GM18511 (cell line): Measurements from ENCODE around the gene CHD9.
"Not testable (repeated sequence)": the region's sequence is repeated elsewhere in the genome, so short reads cannot be mapped to it uniquely, and the experiment has no call there.

Source experiments
- ATAC-seq: cut with Tn5 transposase; IDR thresholded peaks from one replicate; pipeline ENCODE4 v1.9.1; 2021; ENCODE audit warnings: mild to moderate bottlenecking, moderate library complexity; ENCODE audit not compliant: unreplicated experiment

Gene CHD9

GRCh38 chr16:53176434-53176833 lies 121.6 kb downstream of the CHD9 start:
- ATAC-seq, result no peak

DNA sequence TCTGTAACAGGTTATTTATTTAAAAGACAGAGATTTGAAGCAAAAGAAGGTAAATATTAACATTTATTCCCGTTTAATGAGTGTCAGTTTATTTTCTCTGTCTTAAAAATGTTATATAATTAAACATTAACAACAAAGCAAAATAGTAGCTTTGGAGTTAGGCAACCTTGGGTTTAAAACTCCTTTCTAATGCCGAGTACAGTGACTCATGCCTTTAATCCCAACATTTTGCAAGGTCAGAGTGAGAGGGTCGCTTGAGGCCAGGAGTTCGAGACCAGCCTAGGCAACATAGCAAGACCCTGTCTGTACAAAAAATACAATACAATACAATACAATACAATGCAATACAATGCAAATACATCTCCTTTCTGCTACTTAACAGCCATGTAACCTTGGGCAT lies 128.7 kb downstream of the CHD9 start:
- ATAC-seq, result no peak

- not testable (repeated sequence) for ATAC-seq
These were observed 130.9 kb downstream of the CHD9 start for GRCh38 chr16:53185741-53186140.

DNA sequence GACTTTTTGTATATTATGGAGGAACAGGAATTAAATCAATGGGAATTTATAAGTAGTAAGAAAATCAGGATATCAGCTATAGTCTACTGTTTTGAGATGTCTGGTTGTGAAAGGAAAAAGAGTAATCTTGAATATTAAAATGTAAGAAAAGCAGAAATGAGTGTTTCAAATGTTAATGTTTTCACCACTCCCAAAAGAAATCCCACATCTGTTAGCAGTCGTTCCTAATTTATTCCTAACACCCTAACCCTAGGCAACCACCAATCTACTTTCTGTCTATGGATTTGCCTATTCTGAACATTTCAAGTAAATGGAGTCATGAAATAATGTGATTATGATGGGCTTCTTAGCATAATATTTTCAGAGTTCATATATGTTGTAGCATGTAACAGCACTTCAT lies 133.0 kb downstream of the CHD9 start:
- ATAC-seq, result no peak

- ATAC-seq, result no peak
These were observed 136.6 kb downstream of the CHD9 start for GRCh38 chr16:53191413-53191812.

DNA sequence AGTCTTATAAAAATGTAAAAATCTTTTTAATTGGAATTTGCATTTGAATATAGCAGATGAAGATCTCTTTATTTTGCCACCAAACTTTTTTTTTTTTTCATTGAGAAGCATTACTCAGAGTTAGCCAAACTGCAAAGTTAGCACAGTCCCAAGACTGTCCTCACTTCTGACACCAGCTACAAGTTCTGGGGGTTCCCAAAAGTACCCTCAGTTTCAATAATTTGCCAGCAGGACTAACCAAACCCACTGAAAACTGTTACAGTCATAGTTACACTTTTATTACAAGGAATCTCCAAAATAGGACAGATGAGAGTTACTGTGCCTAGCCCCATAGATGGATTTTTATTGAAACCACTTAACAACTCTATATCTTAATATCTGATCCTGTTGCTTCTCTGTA lies 144.1 kb downstream of the CHD9 start:
- no peak for ATAC-seq

DNA sequence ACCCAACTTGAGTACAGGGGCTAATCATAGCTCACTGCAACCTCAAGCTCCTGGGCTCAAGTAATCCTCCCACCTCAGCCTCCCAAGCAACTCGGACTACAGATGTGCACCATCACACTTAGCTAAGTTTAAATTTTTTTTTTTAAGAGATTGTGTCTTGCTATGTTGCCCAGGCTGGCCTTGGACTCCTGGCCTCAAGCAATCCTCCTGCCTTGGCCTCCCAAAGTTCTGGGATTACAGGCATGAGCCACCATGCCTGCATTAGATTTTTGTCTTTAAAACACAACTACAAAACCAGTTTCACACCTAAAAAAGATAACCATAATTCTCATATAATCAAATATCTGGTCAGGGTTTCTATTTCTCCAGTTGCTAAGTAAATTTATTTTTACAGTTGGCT lies 147.1 kb downstream of the CHD9 start:
- no peak for ATAC-seq

- ATAC-seq, result no peak
These were observed 147.6 kb downstream of the CHD9 start for GRCh38 chr16:53202398-53202797.

GRCh38 chr16:53207810-53208752 lies 153.3 kb downstream of the CHD9 start:
- ATAC-seq, result peak; percentile 90

- no peak for ATAC-seq
These were observed 154.6 kb downstream of the CHD9 start for GRCh38 chr16:53209429-53209828.

DNA sequence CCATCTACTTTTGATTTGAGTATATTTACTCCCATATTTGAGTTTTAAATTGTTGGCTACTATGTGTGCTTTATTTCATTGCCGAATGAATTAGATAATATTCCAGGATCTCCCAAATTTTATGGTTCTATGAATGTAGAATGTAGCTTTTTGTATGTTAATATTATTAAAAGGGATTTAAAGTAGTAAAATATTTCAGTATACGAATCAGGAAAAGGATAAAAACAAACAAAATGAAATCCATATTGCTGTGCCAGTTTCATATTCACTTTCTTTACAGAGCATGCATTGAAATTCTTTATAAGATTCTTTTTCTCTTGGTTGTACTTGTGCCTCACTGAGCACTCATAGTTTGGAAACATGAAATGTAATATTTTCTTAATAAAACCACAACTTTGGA lies 155.1 kb downstream of the CHD9 start:
- ATAC-seq, result no peak

- ATAC-seq, result no peak
These were observed 156.5 kb downstream of the CHD9 start for GRCh38 chr16:53211253-53211652.

GRCh38 chr16:53212893-53213223 lies 158.1 kb downstream of the CHD9 start:
- ATAC-seq, result no peak

- no peak for ATAC-seq
These were observed 158.8 kb downstream of the CHD9 start for GRCh38 chr16:53213542-53213941.

DNA sequence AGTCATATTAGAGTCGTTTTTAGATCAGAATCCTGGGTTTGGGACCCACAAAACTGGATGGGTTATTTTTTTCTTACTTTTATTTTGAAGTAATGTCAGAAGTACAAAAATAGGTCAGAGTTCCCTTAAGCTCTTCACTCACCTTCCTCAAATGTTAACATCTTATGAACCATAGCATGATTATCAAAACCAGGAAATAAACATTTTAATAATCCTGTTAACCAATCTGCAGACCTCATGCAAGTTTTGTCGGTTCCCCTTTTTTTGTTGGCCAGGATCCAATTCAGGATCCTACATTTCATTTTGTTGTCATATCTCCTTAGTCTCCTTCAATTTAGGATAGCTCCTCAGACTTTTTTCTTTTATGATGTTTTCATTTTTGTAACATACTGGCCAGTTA lies 162.0 kb downstream of the CHD9 start:
- ATAC-seq, result no peak

DNA sequence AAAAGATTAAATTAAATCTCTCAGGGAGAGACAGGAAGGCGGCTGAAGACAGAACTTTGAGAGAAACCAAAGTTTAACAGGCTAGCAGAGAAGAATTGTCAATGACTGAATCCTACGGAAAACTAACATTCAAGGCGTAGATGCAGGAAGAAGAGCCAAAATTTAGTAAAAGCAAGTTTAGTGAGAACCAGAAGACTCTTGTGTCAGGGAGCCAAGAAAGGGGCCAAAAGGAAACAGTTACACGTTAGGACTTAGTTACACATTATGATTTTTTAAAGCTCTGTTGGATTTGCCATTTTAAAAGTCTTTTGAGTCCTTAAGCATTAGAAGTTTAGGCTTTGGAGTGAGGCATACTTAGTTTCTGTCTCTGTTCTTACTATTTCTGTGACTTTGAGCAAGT lies 164.6 kb downstream of the CHD9 start:
- peak; percentile 16 for ATAC-seq

DNA sequence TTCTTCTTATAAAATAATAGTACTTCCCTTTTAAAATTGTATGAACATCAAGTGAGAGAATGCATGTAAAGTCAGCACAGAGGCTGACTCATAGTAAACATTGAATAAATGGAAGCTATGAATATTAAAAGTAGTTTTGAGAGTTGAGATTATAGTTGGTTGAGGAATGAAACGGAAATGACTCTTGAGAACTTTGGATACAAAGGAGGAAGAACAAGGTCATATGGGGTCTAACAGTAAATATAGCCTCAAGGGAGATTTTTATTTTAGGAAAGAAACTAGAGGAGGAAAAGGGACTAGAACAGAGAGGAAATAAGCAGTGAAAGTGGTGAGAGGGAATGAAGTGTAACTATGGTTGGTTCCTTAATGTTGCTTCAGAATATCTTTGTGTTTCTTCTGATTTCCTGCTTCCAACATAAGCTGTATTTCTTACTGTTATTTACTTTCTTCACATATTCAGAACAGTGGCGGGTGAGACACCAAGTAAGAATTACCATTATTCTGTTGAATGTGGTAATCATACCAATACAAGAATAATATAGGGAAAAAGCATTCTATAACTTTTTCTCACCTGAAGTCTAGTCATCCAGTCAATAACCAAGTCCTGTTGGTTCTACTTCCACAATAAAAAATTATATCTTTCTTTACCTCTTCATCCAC lies 165.1 kb downstream of the CHD9 start:
- ATAC-seq, result peak; percentile 68

DNA sequence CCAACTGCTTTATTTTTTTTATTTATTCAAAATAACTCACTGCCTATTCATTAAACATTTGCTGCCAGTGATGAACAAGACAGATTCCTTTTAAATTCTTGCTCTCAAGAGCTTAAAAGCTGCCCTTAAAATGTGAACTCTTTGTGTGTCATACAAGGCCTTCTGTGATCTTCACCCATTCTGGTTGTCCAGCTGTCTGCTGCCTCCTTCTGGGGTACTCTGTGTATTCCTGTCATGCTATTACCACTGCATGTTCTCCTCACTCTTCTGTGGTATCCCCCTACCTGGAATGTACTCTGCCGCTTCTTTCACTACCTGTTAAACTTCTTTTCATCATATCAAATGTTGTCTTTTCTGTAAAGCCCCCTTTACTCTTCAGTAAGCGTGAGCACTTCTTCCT lies 165.8 kb downstream of the CHD9 start:
- ATAC-seq, result peak; percentile 53

GRCh38 chr16:53224951-53225533 lies 170.3 kb downstream of the CHD9 start:
- ATAC-seq, result no peak

DNA sequence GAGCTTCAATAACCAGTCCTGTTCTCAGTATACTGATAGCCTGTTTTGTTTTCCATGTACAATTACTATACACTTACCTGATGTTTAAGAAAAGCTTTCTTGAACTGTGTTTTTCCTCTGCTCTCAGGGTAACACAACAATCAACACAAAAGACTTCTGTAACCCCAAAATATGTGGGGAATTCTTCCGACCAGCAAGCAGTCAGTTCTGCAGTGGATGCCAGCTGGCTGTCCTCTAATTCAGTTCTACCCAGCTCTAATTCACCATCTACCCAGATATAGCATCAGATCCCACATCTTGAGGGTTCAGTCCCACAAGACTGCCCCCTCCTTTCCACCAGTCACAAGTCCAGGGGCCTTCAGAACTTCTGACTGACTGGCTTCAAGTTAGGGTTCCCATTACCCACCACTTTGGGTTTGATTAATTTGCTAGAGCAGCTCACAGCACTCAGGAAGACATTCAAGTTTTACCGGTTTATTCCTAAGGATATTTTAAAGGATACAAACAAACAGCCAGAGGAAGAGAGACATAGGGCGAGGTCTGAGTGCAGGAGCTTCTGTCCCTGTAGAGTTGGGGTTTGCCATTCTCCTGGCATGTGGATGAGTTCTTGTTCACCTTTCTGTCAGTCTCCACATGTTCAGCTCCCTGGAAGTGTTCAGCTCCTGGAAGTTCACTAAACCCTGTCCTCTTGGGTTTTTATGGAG lies 178.2 kb downstream of the CHD9 start:
- ATAC-seq, result no peak

GRCh38 chr16:53234836-53235235 lies 180.0 kb downstream of the CHD9 start:
- ATAC-seq, result no peak
